NB4 (cell line): ENCODE data around the gene ASB10.

ENCODE experiments used
- MYC ChIP-seq: IDR thresholded peaks from 2 replicates; pipeline ENCODE4 v1.6.1; 2011; ENCODE audit warnings: low read depth, low read length
- POLR2A ChIP-seq: IDR thresholded peaks from 2 replicates; pipeline ENCODE4 v1.6.1; 2011; ENCODE audit warnings: mild to moderate bottlenecking; ENCODE audit not compliant: insufficient read length; ENCODE audit errors: extremely low read depth

DNA sequence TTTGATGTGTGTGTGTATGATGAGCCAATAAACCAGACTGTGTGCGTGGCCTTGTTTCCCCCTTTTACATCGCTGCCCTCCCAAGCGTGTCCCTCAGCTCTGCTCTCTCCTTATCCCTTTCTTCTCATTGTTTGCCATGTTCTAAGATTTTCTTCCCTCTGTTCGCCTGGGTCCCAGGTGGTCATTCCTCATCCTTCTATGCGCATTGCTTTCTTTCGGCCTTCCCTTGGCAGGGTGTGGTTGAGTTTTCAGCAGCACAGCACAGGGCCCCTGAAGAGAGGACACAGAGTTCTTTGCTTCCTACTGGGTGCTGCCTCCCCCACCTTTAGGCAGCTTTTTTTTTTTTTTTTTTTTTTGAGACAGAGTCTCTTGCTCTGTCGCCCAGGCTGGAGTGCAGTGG, 42.7 kb downstream of the ASB10 start:
- no peak for TF ChIP-seq MYC
- no peak for TF ChIP-seq POLR2A
